ENCODE results near the gene GPI. TPM values are rescaled to one million over a fixed set of nuclear protein-coding genes. Genes with fewer than 3 reads are reported as not detected.

Gene GPI
- total and polyA plus RNA-seq, 2 of the 13 experiments (the other 11 are each of a cell fraction or from before 2014, with no cell fraction given): 147 to 167 TPM

GRCh38 chr19:34325181-34325580, 39.8 kb upstream of the GPI start (continued):
- TF ChIP-seq U2AF2 (IDR thresholded peaks at IDR 0.05; ENCODE audit: low read depth, low read length): no peak
- no peak for TF ChIP-seq MEIS1 (CRISPR knock-in tag; IDR thresholded peaks at IDR 0.05; ENCODE audit: borderline replicate concordance)
- TF ChIP-seq ZNF3 (CRISPR knock-in tag; IDR thresholded peaks at IDR 0.05): no peak
- no peak for TF ChIP-seq TAF15 (IDR thresholded peaks at IDR 0.05; ENCODE audit: low read depth, low read length, poor library complexity, severe bottlenecking)

- peak; percentile 86 for TF ChIP-seq BCL6 (CRISPR knock-in tag; IDR thresholded peaks at IDR 0.05)
- no peak for TF ChIP-seq ISL2 (CRISPR knock-in tag; IDR thresholded peaks at IDR 0.05)
- no peak overlapping the region for H3K4me3 ChIP-seq (replicated peaks in 1 of 3; ENCODE audit: insufficient read depth in 1 of 3, low read depth in 2 of 3, low read length in 3 of 3)
- no TSS peak for BruUV-seq (replicated peaks)
- peaks cover 9% of the 10 kb centered on the region for H3K4me1 ChIP-seq (ENCODE audit: insufficient read depth, low read length)
- no peaks in the 10 kb centered on the region for H3K79me2 ChIP-seq (ENCODE audit: insufficient read depth, low read length)
- intact Hi-C loops (cut with micrococcal nuclease; ENCODE audit: unreplicated experiment) (no loop called here), in situ Hi-C loops (cut with HindIII; ENCODE audit: extremely low pct_ligation_motif_present, low pct_unique_long_range_greater_than_20kb) (no loop called here)
- CTCF ChIA-PET (ENCODE audit: low intra/inter-chr PET ratio, low total read pairs): no interaction called here
- FAIRE-seq: no peak
- POLR2A ChIA-PET: no interaction called here
- H3K4me2 ChIP-seq (ENCODE audit: low read depth, low read length): no peak overlapping the region
- 85% methylated on average over 4 of the region's 4 CpGs for WGBS (ENCODE audit: low lambda C conversion rate)
- H3K27ac ChIP-seq (ENCODE audit: extremely low read length, insufficient read depth, low read length): no peak overlapping the region
- H3K36me3 ChIP-seq (replicated peaks in 1 of 2; ENCODE audit: control insufficient read depth in 1 of 2, insufficient read depth in 2 of 2, low read length in 2 of 2): peaks cover 21 to 64% of the 10 kb centered on the region in 2 experiments
- no peaks in the 10 kb centered on the region; a peak in 1 of 5 replicates for H3K27me3 ChIP-seq (ENCODE audit: control insufficient read depth in 1 of 2, insufficient read depth in 2 of 2, low read length in 2 of 2)
- no peaks in the 10 kb centered on the region for H3K9me3 ChIP-seq (ENCODE audit: low read length)
- ATAC-seq: no peak
- H4K20me1 ChIP-seq (ENCODE audit: insufficient read depth, low read length): no peaks in the 10 kb centered on the region
- H2AFZ ChIP-seq (ENCODE audit: low read length): no peak overlapping the region
- H3K9ac ChIP-seq (ENCODE audit: insufficient read depth, low read depth, low read length): no peak overlapping the region
- no peak for DNase-seq (ENCODE audit: low spot score)
Observed at GRCh38 chr19:34325981-34326787, 38.8 kb upstream of the GPI start.

- Histone ChIP-seq H3K9ac (ENCODE audit: insufficient read depth, low read depth, low read length) (no peak overlapping the region), H3K9me3 (ENCODE audit: low read length) (no peaks in the 10 kb centered on the region), H3K4me2 (ENCODE audit: low read depth, low read length) (no peak overlapping the region), H3K79me2 (ENCODE audit: insufficient read depth, low read length) (no peaks in the 10 kb centered on the region), H3K36me3 (replicated peaks in 1 of 2; ENCODE audit: control insufficient read depth in 1 of 2, insufficient read depth in 2 of 2, low read length in 2 of 2) (peaks cover 24 to 66% of the 10 kb centered on the region in 2 experiments), H2AFZ (ENCODE audit: low read length) (no peak overlapping the region), H3K4me1 (ENCODE audit: insufficient read depth, low read length) (peaks cover 9% of the 10 kb centered on the region), H3K27ac (ENCODE audit: extremely low read length, insufficient read depth, low read length) (no peak overlapping the region), H3K4me3 (replicated peaks in 1 of 3; ENCODE audit: insufficient read depth in 1 of 3, low read depth in 2 of 3, low read length in 3 of 3) (no peak overlapping the region), H4K20me1 (ENCODE audit: insufficient read depth, low read length) (no peaks in the 10 kb centered on the region), H3K27me3 (ENCODE audit: control insufficient read depth in 1 of 2, insufficient read depth in 2 of 2, low read length in 2 of 2) (no peaks in the 10 kb centered on the region; a peak in 1 of 5 replicates)
- BruUV-seq (replicated peaks): no TSS peak
- ChIA-PET CTCF (ENCODE audit: low intra/inter-chr PET ratio, low total read pairs) (no interaction called here), POLR2A (no interaction called here)
- TF ChIP-seq TRAFD1 (CRISPR knock-in tag; IDR thresholded peaks at IDR 0.05; ENCODE audit: borderline replicate concordance): no peak
- no peak for TF ChIP-seq FOXK2 (IDR thresholded peaks at IDR 0.05)
- TF ChIP-seq ZFY (CRISPR knock-in tag; IDR thresholded peaks at IDR 0.05): no peak
- no peak for TF ChIP-seq MEF2D (CRISPR knock-in tag; IDR thresholded peaks at IDR 0.05)
- FAIRE-seq (no peak), ATAC-seq (no peak), DNase-seq (ENCODE audit: low spot score) (no peak)
- intact Hi-C loops (cut with micrococcal nuclease; ENCODE audit: unreplicated experiment): no loop called here
- in situ Hi-C loops (cut with HindIII; ENCODE audit: extremely low pct_ligation_motif_present, low pct_unique_long_range_greater_than_20kb): no loop called here
- WGBS (ENCODE audit: low lambda C conversion rate): 97% methylated on average over 15 of the region's 15 CpGs
Observed at GRCh38 chr19:34327851-34328250, 37.1 kb upstream of the GPI start.
